HT-29 (cell line): Measurements from ENCODE around the gene TMEM39B. TPM values are rescaled to one million over a fixed set of nuclear protein-coding genes. Genes with fewer than 3 reads are reported as not detected.

Experiments
- small RNA-seq: library from RNA; depleted of rRNA; stranded (forward); fragments of <200 nt; gene quantifications from one replicate; pipeline ENCODE3, GENCODE V24; 2014
- total RNA-seq: library from RNA; depleted of rRNA; stranded (reverse); fragments of >200 nt; shearing (Covaris generic); gene quantifications from 2 replicates; pipeline ENCODE4 v1.2.3, GENCODE V29; 2014; rRNA removed

TMEM39B gene
- total RNA-seq, 1 experiment from 2014 or later = 11.0 TPM

Small RNAs within 50 kb of the gene (small RNA-seq; reads per million reads assigned to genes)
- gene MIR5585 (not detected), gene RF00017 (not detected)

Other genes with a start within 250 kb of the TMEM39B start
- 198 and 218 TPM in 2 replicates for gene PTP4A2, start 134.6 kb upstream of the TMEM39B start, total RNA-seq
- gene KHDRBS1, start 59.1 kb upstream of the TMEM39B start, total RNA-seq = 75.2 and 90.4 TPM in 2 replicates
- 22.9 and 25.4 TPM in 2 replicates for gene KPNA6, start 35.1 kb downstream of the TMEM39B start, total RNA-seq
- 48.6 and 54.8 TPM in 2 replicates for gene TXLNA, start 106.7 kb downstream of the TMEM39B start, total RNA-seq
- gene CCDC28B, start 127.7 kb downstream of the TMEM39B start, total RNA-seq = 9.5 and 12.3 TPM in 2 replicates
- 4.8 and 9.1 TPM in 2 replicates for gene IQCC, start 132.7 kb downstream of the TMEM39B start, total RNA-seq
- gene DCDC2B, start 136.2 kb downstream of the TMEM39B start, total RNA-seq = not detected in 2 replicates
- 21.7 and 25.1 TPM in 2 replicates for gene TMEM234, start 149.4 kb downstream of the TMEM39B start, total RNA-seq
- 331 and 332 TPM in 2 replicates for gene EIF3I, start 149.5 kb downstream of the TMEM39B start, total RNA-seq
- 0.29 TPM in 1 of 2 replicates, not detected in the other for gene FAM167B, start 174.3 kb downstream of the TMEM39B start, total RNA-seq
- 0.33 and 0.76 TPM in 2 replicates for gene LCK, start 178.3 kb downstream of the TMEM39B start, total RNA-seq
- gene HDAC1, start 219.1 kb downstream of the TMEM39B start, total RNA-seq = 185 and 200 TPM in 2 replicates